GM19438 (cell line): Measurements from ENCODE around the gene GDF3.
"Not testable (repeated sequence)": the region's sequence is repeated elsewhere in the genome, so short reads cannot be mapped to it uniquely, and the experiment has no call there.

ENCODE experiments used
- ATAC-seq: cut with Tn5 transposase; IDR thresholded peaks from one replicate; pipeline ENCODE4 v1.9.1; 2021; ENCODE audit warnings: low read depth; ENCODE audit not compliant: unreplicated experiment

GDF3 gene

GRCh38 chr12:7695566-7696197, at the start of gene GDF3:
Gene GDF3 (minus strand): TSS chr12:7695775. CDS start chr12:7695728, 47 bp downstream.
- no peak for ATAC-seq

- no peak for ATAC-seq
These were observed 37.4 kb upstream of the GDF3 start for GRCh38 chr12:7732993-7733392.

GRCh38 chr12:7731486-7731885, 35.9 kb upstream of the GDF3 start:
- no peak for ATAC-seq

DNA sequence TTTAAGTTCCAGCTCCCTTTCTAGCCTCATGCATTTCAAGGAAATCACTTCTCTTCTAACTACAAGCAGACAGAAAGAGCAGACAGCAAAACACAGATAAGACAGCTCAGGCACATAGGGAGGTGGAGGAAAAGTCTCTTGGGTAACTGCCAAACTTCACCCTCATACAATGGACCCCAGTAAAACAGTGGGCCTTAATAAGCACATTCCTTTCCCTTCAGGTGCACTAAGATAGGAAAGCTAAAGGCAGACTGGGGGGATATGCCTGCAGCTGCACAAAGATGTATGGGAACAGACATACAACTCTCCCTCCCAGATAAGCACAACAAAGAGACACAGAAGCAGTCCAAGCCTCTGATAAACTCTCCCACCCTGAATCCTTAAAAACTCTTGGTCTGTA, 35.4 kb upstream of the GDF3 start:
- not testable (repeated sequence) for ATAC-seq

DNA sequence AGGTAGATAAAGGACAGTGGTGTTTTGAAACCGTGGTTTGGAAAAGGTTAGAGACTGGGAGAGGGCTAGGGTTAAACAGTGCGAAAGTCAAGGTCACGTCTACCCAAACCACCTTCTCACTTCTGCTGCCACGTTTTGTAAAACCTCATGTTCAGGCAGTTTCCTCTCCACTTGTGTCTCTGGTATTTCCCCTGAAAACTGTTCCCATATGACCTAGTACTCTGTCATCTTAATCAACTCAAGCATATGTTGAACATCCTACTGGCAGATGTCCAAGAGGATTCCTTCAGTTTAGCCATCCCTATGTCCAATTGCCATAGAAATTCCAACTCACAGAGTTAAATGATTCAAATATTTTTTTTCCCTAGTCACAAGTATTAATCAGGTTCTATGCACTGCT, 34.2 kb upstream of the GDF3 start:
- no peak for ATAC-seq

- no peak for ATAC-seq
These were observed 28.4 kb upstream of the GDF3 start for GRCh38 chr12:7723926-7724325.

DNA sequence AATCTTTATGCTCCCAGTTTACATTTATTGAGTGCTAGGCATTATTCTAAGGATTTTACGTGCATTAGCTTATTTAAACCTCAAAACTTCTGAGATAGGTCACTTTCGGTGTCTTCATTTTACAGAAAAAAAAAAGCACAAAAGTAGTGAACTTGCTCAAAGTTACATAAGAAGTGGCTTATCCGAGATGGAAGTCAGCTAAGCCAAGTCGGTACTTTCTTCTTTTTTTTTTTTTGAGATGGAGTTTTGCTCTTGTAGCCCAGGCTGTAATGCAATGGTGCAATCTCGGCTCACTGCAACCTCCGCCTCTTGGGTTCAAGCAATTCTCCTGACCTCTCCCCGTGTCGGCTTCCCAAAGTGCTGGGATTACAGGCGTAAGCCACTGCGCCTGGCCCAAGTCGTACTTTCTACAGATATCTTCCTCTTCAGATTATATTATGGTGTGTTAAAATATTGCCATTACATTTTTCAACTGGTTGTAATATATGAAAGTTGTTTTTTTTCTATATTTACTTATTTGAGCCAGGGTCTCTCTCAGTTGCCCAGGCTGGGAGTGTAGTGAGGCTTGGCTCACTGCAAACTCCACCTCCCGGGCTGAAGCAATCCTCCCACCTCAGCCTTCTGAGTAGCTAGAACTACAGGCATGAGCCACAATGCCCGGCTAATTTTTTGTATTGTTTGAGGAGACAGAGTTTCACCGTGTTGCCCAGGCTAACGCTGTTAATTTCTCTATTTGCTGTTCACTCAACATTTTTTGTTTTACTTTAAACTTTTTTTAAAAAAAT, 24.6 kb upstream of the GDF3 start:
- no peak for ATAC-seq

DNA sequence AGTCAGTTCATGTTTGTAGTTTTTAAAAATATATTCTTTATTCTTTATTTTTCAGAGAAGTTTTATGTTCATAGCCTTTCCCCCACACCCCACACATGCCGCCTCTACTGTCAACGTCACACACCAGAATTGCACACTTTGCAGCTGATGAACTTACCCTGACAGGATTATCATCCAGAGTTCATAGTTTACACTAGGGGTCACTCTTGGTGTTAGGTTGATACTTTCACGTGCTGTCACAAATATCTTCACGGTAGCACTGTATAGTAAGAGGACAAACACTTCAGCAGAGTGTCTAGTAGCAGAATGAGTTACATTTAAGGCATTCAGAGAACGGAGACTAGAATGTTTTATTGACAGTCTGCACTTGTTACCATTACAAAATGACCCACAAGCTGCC, 20.8 kb upstream of the GDF3 start:
- no peak for ATAC-seq

- no peak for ATAC-seq
These were observed 17.4 kb upstream of the GDF3 start for GRCh38 chr12:7712841-7713442.

DNA sequence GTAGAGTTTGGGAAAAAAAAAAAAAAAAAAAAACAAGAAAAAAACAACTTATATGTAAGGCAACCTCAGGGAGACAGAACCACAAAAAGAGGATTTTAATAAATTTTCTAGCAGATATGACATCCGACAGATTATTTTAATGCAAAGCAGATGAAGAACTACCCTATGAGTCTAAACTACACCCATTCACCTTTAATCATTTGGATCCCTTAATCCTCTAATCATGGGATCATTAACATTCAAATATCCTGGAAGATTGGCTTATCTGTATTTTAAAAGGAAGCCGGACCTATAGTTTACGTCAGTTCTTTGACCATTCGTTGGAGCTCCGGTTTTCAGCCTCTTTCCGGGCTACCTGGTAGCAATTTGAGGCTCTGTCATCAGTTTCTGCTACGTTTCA, 15.6 kb upstream of the GDF3 start, which contains the start of gene DPPA3:
DPPA3 (plus strand) TSS at position 301 of the 400 bp plus-strand sequence. CDS start 138 bp downstream, outside the sequence.
- ATAC-seq = no peak

GRCh38 chr12:7709969-7710675, 14.5 kb upstream of the GDF3 start:
- ATAC-seq = no peak

DNA sequence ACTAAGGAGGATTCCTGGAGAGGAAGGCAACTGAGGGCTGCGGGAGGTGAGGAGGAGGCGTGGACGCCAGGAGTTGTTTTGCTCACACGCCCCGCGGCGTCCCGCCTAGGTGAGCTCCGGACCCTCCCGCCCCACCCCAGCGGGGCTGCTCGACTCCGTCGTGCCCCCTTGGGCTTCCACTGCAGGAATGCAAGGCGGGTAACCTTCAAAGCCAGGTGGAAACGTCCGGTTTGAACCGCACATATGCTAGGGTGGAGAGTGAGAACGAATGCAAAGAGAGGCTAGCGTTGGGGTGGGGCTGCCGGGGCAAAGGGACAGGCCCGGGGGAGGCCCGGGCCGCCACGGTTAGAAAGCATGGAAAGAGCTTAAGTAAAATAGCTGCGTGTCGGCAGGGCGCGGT, 10.3 kb upstream of the GDF3 start:
- no peak for ATAC-seq

DNA sequence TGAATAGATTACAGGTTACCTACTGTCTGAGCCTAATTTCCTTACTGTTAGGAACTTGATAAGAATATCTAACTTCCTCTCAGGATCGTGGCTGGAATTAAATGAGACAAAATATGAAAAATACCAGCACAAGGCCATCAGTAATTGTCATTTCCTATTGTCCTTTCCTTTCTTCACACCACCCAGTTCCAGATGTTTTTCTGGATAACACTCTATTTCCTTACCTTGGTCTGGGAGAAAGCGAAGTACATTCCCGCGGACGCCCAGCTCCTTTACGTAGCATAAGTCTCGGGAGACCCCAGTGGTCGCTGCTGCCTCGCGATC, 376 bp downstream of the GDF3 start:
- ATAC-seq = no peak

GRCh38 chr12:7694556-7695236, 879 bp downstream of the GDF3 start:
- no peak for ATAC-seq

DNA sequence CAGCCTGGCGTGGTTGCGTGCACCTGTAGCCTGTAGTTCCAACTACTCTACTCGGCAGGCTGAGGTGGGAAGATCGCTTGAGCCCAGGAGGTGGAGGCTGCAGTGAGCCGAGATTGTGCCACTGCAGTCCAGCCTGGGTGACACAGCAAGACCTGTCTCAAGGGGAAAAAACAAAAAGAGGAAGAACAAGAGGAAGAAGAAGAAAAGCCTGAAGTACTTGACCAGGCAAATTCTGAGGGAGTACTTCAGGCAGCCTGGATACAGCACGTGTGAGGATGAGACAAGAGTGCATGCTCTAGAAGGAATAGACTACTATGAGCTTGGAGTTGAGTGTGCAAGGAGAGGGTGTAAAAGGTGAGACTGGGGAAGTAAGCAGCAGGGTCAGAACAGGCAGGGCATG, 1.8 kb downstream of the GDF3 start:
- no peak for ATAC-seq

DNA sequence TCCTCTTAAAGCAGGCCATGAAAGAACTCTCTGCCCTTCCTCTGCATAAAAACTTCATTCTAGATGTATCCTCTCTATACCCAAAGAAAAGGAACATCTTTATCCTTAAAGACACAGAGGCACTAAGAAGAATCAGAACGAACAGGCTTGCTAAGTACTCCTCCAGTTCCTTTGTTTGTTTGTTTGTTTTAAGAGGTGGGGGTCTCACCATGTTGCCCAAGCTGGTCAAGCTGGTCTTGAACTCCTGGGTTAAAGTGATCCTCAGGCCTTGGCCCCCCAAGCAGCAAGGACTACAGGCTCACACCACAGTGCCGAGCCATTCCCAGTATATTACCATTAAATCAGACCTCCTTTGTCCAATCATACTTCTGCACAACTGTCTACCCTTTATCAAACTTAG, 14.0 kb downstream of the GDF3 start:
- no peak for ATAC-seq

- no peak for ATAC-seq
These were observed 16.1 kb downstream of the GDF3 start for GRCh38 chr12:7679251-7680045.

DNA sequence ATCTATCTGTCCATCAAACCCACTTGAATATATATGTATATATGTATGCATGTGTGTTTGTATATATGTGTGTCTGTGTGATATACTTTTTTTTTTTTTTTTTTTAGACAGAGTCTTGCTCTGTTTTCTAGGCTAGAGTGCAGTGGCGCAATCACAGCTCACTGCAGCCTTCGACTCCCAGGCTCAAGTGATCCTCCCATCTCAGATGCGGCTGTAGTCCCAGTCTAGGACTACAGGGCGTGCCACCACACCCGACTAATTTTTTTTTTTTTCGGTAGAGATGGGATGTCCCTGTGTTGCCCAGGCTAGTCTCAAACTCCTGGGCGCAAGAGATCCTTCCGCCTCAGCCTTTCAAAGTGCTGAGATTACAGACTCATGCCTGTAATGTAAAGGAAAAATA, 16.8 kb downstream of the GDF3 start:
- no peak for ATAC-seq

DNA sequence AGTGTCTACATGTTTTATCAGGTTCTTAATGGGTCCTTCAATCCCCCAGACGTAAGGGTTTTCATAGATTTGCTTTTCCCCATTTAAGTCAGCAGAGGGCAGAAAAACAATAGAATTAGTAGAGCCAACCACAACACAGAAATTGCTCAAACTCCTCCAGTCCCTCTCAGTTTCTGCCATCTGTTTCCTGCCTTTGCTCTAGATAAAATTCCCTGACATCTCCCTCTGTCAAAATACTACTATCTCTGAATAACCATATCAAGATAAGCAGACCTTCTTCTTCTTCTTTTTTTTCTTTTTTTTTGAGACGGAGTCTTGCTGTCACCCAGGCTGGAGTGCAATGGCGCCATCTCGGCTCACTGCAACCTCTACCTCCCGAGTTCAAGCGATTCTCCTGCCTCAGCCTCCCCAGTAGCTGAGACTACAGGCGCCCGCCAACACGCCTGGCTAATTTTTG, 18.1 kb downstream of the GDF3 start:
- ATAC-seq = not testable (repeated sequence)

DNA sequence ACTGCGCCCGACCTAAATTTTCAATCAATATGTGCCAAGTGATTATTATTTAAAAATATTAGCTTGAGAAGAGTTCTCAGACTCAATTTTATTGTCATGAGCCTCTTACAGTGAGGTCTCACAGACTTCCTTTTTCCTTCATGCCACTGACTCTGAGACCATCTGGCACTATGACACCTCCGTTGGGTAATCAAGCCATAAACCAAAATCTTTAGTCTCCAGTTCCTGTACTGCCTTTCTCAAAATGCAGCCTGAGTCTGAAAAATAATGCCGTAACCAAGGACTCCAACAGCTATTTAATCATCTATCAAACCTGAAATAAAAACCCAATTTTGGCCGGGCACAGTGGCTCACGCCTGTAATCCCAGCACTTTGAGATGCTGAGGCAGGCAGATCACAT, 20.1 kb downstream of the GDF3 start:
- not testable (repeated sequence) for ATAC-seq
